HepG2 (cell line): Measurements from ENCODE around the gene RIPOR3. TPM values are rescaled to one million over a fixed set of nuclear protein-coding genes. Genes with fewer than 3 reads are reported as not detected.
A peak's percentile ranks its signal among the peaks of the same experiment; 100 is the strongest.

Source experiments
- ARID2 ChIP-seq: sonication (generic); formaldehyde crosslinking; IDR thresholded peaks from 2 replicates; pipeline ENCODE4 v1.8.1; 2022; ENCODE audit warnings: mild to moderate bottlenecking, missing genetic modification reagents, borderline replicate concordance
- CHCHD3 ChIP-seq: sonication (generic); formaldehyde crosslinking; IDR thresholded peaks from 2 replicates; pipeline ENCODE4 v1.8.0; 2022; ENCODE audit warnings: mild to moderate bottlenecking, missing genetic modification reagents, moderate library complexity
- ETV6 ChIP-seq: sonication (generic); formaldehyde crosslinking; conservative IDR thresholded peaks from 2 replicates; pipeline ENCODE4 v1.4.0; 2020; ENCODE audit warnings: missing genetic modification reagents
- HMG20B ChIP-seq: conservative IDR thresholded peaks from 2 replicates; pipeline ENCODE4 v1.6.1; 2016; ENCODE audit warnings: missing genetic modification reagents, missing compliant biosample characterization
- JUNB ChIP-seq: sonication (generic); formaldehyde crosslinking; IDR thresholded peaks from 2 replicates; pipeline ENCODE4 v1.8.0; 2022; ENCODE audit warnings: missing genetic modification reagents, mild to moderate bottlenecking, borderline replicate concordance
- NFE2L2 ChIP-seq: fragments of 150-350 bp; IDR thresholded peaks from 2 replicates; pipeline ENCODE4 v1.6.1; 2014; ENCODE audit warnings: low read length
- PATZ1 ChIP-seq: sonication (generic); formaldehyde crosslinking; IDR thresholded peaks from 2 replicates; pipeline ENCODE4 v1.4.0; 2020; ENCODE audit warnings: missing genetic modification reagents
- ZBTB4 ChIP-seq: sonication (generic); formaldehyde crosslinking; IDR thresholded peaks from 2 replicates; pipeline ENCODE4 v1.4.0; 2020; ENCODE audit warnings: missing genetic modification reagents, mild to moderate bottlenecking, borderline replicate concordance
- ZBTB8A ChIP-seq: sonication (generic); formaldehyde crosslinking; IDR thresholded peaks from 2 replicates; pipeline ENCODE4 v1.4.0; 2020; ENCODE audit warnings: mild to moderate bottlenecking, low read depth, missing genetic modification reagents, borderline replicate concordance
- ZC3H13 ChIP-seq: sonication (generic); formaldehyde crosslinking; IDR thresholded peaks from 2 replicates; pipeline ENCODE4 v1.8.1; 2023; ENCODE audit warnings: mild to moderate bottlenecking, missing genetic modification reagents, moderate library complexity
- ZNF230 ChIP-seq: sonication (generic); formaldehyde crosslinking; IDR thresholded peaks from 2 replicates; pipeline ENCODE4 v1.4.0; 2020; ENCODE audit warnings: mild to moderate bottlenecking, missing genetic modification reagents
- ZNF264 ChIP-seq: sonication (generic); formaldehyde crosslinking; IDR thresholded peaks from 2 replicates; pipeline ENCODE4 v1.4.0; 2020; ENCODE audit warnings: missing genetic modification reagents
- ZNF318 ChIP-seq: sonication (generic); formaldehyde crosslinking; IDR thresholded peaks from 2 replicates; pipeline ENCODE4 v1.4.0; 2020; ENCODE audit warnings: mild to moderate bottlenecking, missing genetic modification reagents
- ZNF501 ChIP-seq: sonication (generic); formaldehyde crosslinking; IDR thresholded peaks from 2 replicates; pipeline ENCODE4 v1.5.1; 2020; ENCODE audit warnings: mild to moderate bottlenecking, moderate library complexity, missing genetic modification reagents
- ZNF607 ChIP-seq: sonication (generic); formaldehyde crosslinking; IDR thresholded peaks from 2 replicates; pipeline ENCODE4 v1.5.1; 2020; ENCODE audit warnings: missing genetic modification reagents, mild to moderate bottlenecking, borderline replicate concordance
- ZNF670 ChIP-seq: sonication (generic); formaldehyde crosslinking; IDR thresholded peaks from 2 replicates; pipeline ENCODE4 v1.8.0; 2022; ENCODE audit warnings: mild to moderate bottlenecking, missing genetic modification reagents, borderline replicate concordance
- polyA plus RNA-seq, 8 experiments: library from polyadenylated mRNA; depleted of rRNA in 3 of 8; stranded (reverse) in 7 of 8; unstranded in 1 of 8; fragments of >200 nt; fragmentation: Illumina TruSeq in 4 of 8; extraction: Trizol in 4 of 8; gene quantifications; 2 replicates each; pipeline versions ENCODE4 v1.2.1 to v1.2.3, GENCODE V29; 2011 to 2016; ENCODE audit warnings: low read depth in 4 of 8, missing spikeins in 1 of 8, mixed read lengths in 1 of 8; ENCODE audit not compliant: insufficient read depth in 1 of 8
- total RNA-seq, 5 experiments: library from RNA; depleted of rRNA; stranded (reverse); fragments of >200 nt; fragmentation: Illumina TruSeq; extraction: Trizol; gene quantifications; 2 replicates each; pipeline ENCODE4 v1.2.3, GENCODE V29; 2016; ENCODE audit warnings: low read depth in 1 of 5

RIPOR3 gene
- total and polyA plus RNA-seq, 2 of the 13 experiments (the other 11 are each of a cell fraction or from before 2014, with no cell fraction given), result 0.18 TPM; not detected in 1

- TF ChIP-seq ZBTB4 (CRISPR knock-in tag) (no peak), ZC3H13 (CRISPR knock-in tag) (no peak), JUNB (CRISPR knock-in tag) (no peak), ETV6 (CRISPR knock-in tag) (no peak), HMG20B (CRISPR knock-in tag) (no peak), ZNF230 (CRISPR knock-in tag) (0 out of 2 replicates have a peak, but pooled peaks have one; percentile 25), ZNF607 (CRISPR knock-in tag) (0 out of 2 replicates have a peak, but pooled peaks have one; percentile 61), CHCHD3 (CRISPR knock-in tag) (no peak), PATZ1 (CRISPR knock-in tag) (no peak), NFE2L2 (no peak), ARID2 (peak; percentile 54; the same call in 1 of the 2 replicates), ZNF501 (CRISPR knock-in tag) (no peak), ZBTB8A (no peak), ZNF318 (no peak), ZNF264 (CRISPR knock-in tag) (0 out of 2 replicates have a peak, but pooled peaks have one; percentile 21), ZNF670 (CRISPR knock-in tag) (no peak)
Measured at GRCh38 chr20:50673466-50674137, 17.7 kb downstream of the RIPOR3 start (continued).
